HepG2 (cell line): ENCODE measurements around the gene NUP93. TPM values are rescaled to one million over a fixed set of nuclear protein-coding genes. Genes with fewer than 3 reads are reported as not detected.

Experiments
- ATF2 ChIP-seq: sonication (generic); formaldehyde crosslinking; IDR thresholded peaks from 2 replicates; pipeline ENCODE4 v1.4.0; 2020; ENCODE audit warnings: missing genetic modification reagents
- BRD4 ChIP-seq: sonication (generic); formaldehyde crosslinking; IDR thresholded peaks from 2 replicates; pipeline ENCODE4 v1.4.0; 2020; ENCODE audit warnings: missing genetic modification reagents
- ERF ChIP-seq: IDR thresholded peaks from 2 replicates; pipeline ENCODE4 v1.6.1; 2018; ENCODE audit warnings: missing biosample characterization, missing genetic modification reagents
- ESRRA ChIP-seq: sonication (generic); formaldehyde crosslinking; IDR thresholded peaks from 2 replicates; pipeline ENCODE4 v1.5.1; 2020; ENCODE audit warnings: mild to moderate bottlenecking, low read depth, missing genetic modification reagents
- JUN ChIP-seq: sonication (generic); formaldehyde crosslinking; IDR thresholded peaks from 2 replicates; pipeline ENCODE4 v1.4.0; 2020; ENCODE audit warnings: mild to moderate bottlenecking, missing genetic modification reagents
- KDM1A ChIP-seq: IDR thresholded peaks from 2 replicates; pipeline ENCODE4 v1.6.1; 2016; ENCODE audit warnings: missing compliant biosample characterization
- KMT2A ChIP-seq: sonication (generic); formaldehyde crosslinking; IDR thresholded peaks from 2 replicates; pipeline ENCODE4 v1.4.0; 2020; ENCODE audit warnings: missing genetic modification reagents
- MAF1 ChIP-seq: sonication (generic); formaldehyde crosslinking; IDR thresholded peaks from 2 replicates; pipeline ENCODE4 v1.5.0; 2020; ENCODE audit warnings: missing genetic modification reagents, borderline replicate concordance
- POGZ ChIP-seq: sonication (generic); formaldehyde crosslinking; IDR thresholded peaks from 2 replicates; pipeline ENCODE4 v1.4.0; 2020; ENCODE audit warnings: mild to moderate bottlenecking, missing genetic modification reagents
- PRMT3 ChIP-seq: sonication (generic); formaldehyde crosslinking; IDR thresholded peaks from 2 replicates; pipeline ENCODE4 v1.8.1; 2022; ENCODE audit warnings: low read depth, mild to moderate bottlenecking, moderate library complexity, missing genetic modification reagents, borderline replicate concordance
- RARG ChIP-seq: sonication (generic); formaldehyde crosslinking; IDR thresholded peaks from 2 replicates; pipeline ENCODE4 v1.4.0; 2020; ENCODE audit warnings: low read depth, mild to moderate bottlenecking, missing genetic modification reagents
- SATB2 ChIP-seq: sonication (generic); formaldehyde crosslinking; IDR thresholded peaks from 2 replicates; pipeline ENCODE4 v1.5.0; 2020; ENCODE audit warnings: missing genetic modification reagents
- SRSF4 ChIP-seq: fragments of 200-400 bp; formaldehyde crosslinking; IDR thresholded peaks from one replicate; pipeline ENCODE4 v1.6.1; 2018; ENCODE audit warnings: mild to moderate bottlenecking, low read depth, low read length, moderate library complexity; ENCODE audit not compliant: poor library complexity, severe bottlenecking
- TERF1 ChIP-seq: sonication (generic); formaldehyde crosslinking; IDR thresholded peaks from 2 replicates; pipeline ENCODE4 v1.8.0; 2022; ENCODE audit warnings: mild to moderate bottlenecking, missing genetic modification reagents, moderate library complexity
- THAP7 ChIP-seq: sonication (generic); formaldehyde crosslinking; IDR thresholded peaks from 2 replicates; pipeline ENCODE4 v1.8.1; 2023; ENCODE audit warnings: mild to moderate bottlenecking, missing genetic modification reagents
- ZNF17 ChIP-seq: sonication (generic); formaldehyde crosslinking; IDR thresholded peaks from 2 replicates; pipeline ENCODE4 v1.5.0; 2020; ENCODE audit warnings: mild to moderate bottlenecking, missing genetic modification reagents
- ZNF24 ChIP-seq: fragments of 450-650 bp; IDR thresholded peaks from 2 replicates; pipeline ENCODE4 v1.6.1; 2017; ENCODE audit warnings: antibody characterized with exemption, mild to moderate bottlenecking
- ZNF354B ChIP-seq: sonication (generic); formaldehyde crosslinking; IDR thresholded peaks from 2 replicates; pipeline ENCODE4 v1.8.0; 2022; ENCODE audit warnings: mild to moderate bottlenecking, missing genetic modification reagents
- ZNF44 ChIP-seq: sonication (generic); formaldehyde crosslinking; IDR thresholded peaks from 2 replicates; pipeline ENCODE4 v1.5.1; 2020; ENCODE audit warnings: mild to moderate bottlenecking, missing genetic modification reagents
- ZNF737 ChIP-seq: sonication (generic); formaldehyde crosslinking; IDR thresholded peaks from 2 replicates; pipeline ENCODE4 v1.5.0; 2020; ENCODE audit warnings: missing genetic modification reagents, mild to moderate bottlenecking, borderline replicate concordance
- polyA plus RNA-seq, 8 experiments: library from polyadenylated mRNA; depleted of rRNA in 3 of 8; stranded (reverse) in 7 of 8; unstranded in 1 of 8; fragments of >200 nt; fragmentation: Illumina TruSeq in 4 of 8; extraction: Trizol in 4 of 8; gene quantifications; 2 replicates each; pipeline versions ENCODE4 v1.2.1 to v1.2.3, GENCODE V29; 2011 to 2016; ENCODE audit warnings: low read depth in 4 of 8, missing spikeins in 1 of 8, mixed read lengths in 1 of 8; ENCODE audit not compliant: insufficient read depth in 1 of 8
- total RNA-seq, 5 experiments: library from RNA; depleted of rRNA; stranded (reverse); fragments of >200 nt; fragmentation: Illumina TruSeq; extraction: Trizol; gene quantifications; 2 replicates each; pipeline ENCODE4 v1.2.3, GENCODE V29; 2016; ENCODE audit warnings: low read depth in 1 of 5
- TF ChIP-seq, protein P1 (sequence below): sonication (generic); formaldehyde crosslinking; IDR thresholded peaks from 2 replicates; pipeline ENCODE4 v1.5.0; 2020; ENCODE audit warnings: missing genetic modification reagents

NUP93 gene
- total and polyA plus RNA-seq, 2 of the 13 experiments (the other 11 are each of a cell fraction or from before 2014, with no cell fraction given) = 58.5 to 140 TPM

- TF ChIP-seq ERF (CRISPR knock-in tag) = peak; percentile 61; the same call in 1 of the 2 replicates
- no peak for TF ChIP-seq RARG (CRISPR knock-in tag)
- TF ChIP-seq, protein P1, sequence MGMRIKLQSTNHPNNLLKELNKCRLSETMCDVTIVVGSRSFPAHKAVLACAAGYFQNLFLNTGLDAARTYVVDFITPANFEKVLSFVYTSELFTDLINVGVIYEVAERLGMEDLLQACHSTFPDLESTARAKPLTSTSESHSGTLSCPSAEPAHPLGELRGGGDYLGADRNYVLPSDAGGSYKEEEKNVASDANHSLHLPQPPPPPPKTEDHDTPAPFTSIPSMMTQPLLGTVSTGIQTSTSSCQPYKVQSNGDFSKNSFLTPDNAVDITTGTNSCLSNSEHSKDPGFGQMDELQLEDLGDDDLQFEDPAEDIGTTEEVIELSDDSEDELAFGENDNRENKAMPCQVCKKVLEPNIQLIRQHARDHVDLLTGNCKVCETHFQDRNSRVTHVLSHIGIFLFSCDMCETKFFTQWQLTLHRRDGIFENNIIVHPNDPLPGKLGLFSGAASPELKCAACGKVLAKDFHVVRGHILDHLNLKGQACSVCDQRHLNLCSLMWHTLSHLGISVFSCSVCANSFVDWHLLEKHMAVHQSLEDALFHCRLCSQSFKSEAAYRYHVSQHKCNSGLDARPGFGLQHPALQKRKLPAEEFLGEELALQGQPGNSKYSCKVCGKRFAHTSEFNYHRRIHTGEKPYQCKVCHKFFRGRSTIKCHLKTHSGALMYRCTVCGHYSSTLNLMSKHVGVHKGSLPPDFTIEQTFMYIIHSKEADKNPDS = no peak
- peak; percentile 90; the same call in 1 of the 2 replicates for TF ChIP-seq THAP7 (CRISPR knock-in tag)
- TF ChIP-seq ATF2 (CRISPR knock-in tag) = peak; percentile 41; the same call in 1 of the 2 replicates
- TF ChIP-seq POGZ = peak; percentile 79
- TF ChIP-seq ZNF44 (CRISPR knock-in tag) = 0 out of 2 replicates have a peak, but pooled peaks have one; percentile 68
- no peak for TF ChIP-seq ZNF17 (CRISPR knock-in tag)
- TF ChIP-seq KMT2A (CRISPR knock-in tag) = peak; percentile 32; the same call in 1 of the 2 replicates
- peak; percentile 78; the same call in 1 of the 2 replicates for TF ChIP-seq BRD4 (CRISPR knock-in tag)
- peak; percentile 54; the same call in 1 of the 2 replicates for TF ChIP-seq ESRRA (CRISPR knock-in tag)
- peak; percentile 76; the same call in 1 of the 2 replicates for TF ChIP-seq JUN
- TF ChIP-seq ZNF737 (CRISPR knock-in tag) = no peak; the same call in 1 of the 2 replicates
- no peak for TF ChIP-seq ZNF354B (CRISPR knock-in tag)
- no peak for TF ChIP-seq MAF1
- no peak for TF ChIP-seq PRMT3 (CRISPR knock-in tag)
- TF ChIP-seq TERF1 = 0 out of 2 replicates have a peak, but pooled peaks have one; percentile 26
- TF ChIP-seq ZNF24 = no peak
- TF ChIP-seq SATB2 = no peak
- TF ChIP-seq KDM1A (CRISPR knock-in tag) = no peak
- no peak for TF ChIP-seq SRSF4
These were observed 47.8 kb upstream of the NUP93 start, which contains the start of gene MT1X (continued) for GRCh38 chr16:56681939-56682702.
